ENCODE results near the gene GUCA1A.
"Not testable (repeated sequence)": the region's sequence is repeated elsewhere in the genome, so short reads cannot be mapped to it uniquely, and the experiment has no call there.

GUCA1A gene

DNA sequence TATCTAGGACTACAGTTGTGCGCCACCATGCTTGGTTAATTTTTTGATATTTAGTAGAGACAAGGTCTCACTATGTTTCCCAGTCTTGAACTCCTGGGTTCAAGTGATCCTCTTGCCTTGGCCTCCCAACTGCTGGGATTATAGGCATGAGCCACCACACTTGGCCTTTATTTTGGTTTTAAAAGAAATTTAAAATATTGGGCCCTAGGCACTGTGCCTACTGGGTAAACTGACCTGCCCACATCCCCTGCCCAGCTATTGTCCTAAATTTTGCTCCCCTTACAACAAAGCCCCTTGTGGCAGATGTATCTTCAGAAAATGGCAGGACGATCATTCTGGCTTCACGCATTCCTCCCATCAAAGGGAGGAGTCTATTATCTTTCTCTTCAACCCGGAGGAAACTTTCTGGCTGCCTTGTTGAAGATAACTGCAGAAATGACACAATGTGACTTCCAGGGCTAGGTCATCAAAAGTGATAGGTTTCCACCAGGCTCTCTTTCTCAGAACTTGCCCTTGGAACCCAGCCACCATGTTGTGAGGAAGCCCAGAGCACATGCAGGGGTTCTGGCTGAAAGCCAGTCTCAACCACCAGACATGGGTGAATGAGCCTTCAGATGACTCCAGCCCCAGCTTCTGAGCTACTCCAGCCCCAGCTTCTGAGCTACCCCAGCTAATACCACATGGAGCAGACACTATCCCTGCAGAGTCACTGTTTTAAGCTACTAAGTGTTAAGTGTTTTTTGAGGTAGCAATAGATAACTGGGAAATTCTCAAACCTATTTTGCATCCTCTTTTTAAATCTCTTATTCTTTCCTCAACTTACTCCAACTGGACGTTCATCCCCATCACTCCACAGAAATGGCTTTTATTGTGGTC is 26.2 kb downstream of the GUCA1A start:
- H3K4me3 ChIP-seq (ENCODE audit: low read depth, low read length): no peak overlapping the region
- TF ChIP-seq, protein P1, sequence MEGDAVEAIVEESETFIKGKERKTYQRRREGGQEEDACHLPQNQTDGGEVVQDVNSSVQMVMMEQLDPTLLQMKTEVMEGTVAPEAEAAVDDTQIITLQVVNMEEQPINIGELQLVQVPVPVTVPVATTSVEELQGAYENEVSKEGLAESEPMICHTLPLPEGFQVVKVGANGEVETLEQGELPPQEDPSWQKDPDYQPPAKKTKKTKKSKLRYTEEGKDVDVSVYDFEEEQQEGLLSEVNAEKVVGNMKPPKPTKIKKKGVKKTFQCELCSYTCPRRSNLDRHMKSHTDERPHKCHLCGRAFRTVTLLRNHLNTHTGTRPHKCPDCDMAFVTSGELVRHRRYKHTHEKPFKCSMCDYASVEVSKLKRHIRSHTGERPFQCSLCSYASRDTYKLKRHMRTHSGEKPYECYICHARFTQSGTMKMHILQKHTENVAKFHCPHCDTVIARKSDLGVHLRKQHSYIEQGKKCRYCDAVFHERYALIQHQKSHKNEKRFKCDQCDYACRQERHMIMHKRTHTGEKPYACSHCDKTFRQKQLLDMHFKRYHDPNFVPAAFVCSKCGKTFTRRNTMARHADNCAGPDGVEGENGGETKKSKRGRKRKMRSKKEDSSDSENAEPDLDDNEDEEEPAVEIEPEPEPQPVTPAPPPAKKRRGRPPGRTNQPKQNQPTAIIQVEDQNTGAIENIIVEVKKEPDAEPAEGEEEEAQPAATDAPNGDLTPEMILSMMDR (IDR thresholded peaks at IDR 0.05; ENCODE audit: low read depth, low read length): no peak

DNA sequence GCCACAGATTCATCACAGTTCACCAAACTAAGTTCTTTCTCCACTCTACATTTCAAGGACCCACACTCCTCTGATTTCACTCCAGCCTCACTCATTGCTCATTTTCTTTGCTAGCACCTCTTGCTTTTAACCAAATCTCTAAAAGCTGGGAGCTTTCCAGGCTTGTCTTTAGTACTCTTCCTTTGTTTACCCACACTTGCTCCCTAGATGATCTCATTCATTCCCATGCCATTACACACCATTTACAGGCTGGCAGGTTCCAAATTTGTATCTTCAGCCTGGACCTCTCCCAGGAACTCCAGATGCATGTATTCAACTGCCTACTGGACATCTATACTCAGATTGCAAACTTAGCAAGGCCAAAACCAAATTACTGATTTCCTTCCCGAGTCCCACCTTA is 26.9 kb downstream of the GUCA1A start:
- TF ChIP-seq, protein P1 (IDR thresholded peaks at IDR 0.05; ENCODE audit: low read depth, low read length): no peak
- H3K4me3 ChIP-seq (ENCODE audit: low read depth, low read length): no peak overlapping the region

DNA sequence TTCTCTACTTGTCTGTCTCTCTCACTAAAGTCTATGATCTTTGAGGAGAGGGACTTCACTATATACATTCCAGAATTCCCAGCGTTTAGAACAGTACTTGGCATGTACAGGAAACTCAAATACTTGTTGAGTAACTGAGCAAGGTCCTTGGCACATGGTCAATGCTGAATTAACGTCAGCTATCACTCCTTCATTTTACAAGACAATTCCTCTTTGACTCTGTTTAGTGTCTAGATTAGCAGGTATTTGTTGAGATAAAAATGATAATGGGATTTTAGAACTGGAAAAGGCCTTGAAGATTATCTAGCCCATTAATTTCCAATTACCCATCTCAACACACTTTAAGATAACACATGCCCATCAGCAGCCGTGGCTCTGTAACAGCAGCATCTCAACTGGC is 28.2 kb downstream of the GUCA1A start:
- H3K4me3 ChIP-seq (ENCODE audit: low read depth, low read length): no peak overlapping the region
- TF ChIP-seq, protein P1 (IDR thresholded peaks at IDR 0.05; ENCODE audit: low read depth, low read length): no peak

DNA sequence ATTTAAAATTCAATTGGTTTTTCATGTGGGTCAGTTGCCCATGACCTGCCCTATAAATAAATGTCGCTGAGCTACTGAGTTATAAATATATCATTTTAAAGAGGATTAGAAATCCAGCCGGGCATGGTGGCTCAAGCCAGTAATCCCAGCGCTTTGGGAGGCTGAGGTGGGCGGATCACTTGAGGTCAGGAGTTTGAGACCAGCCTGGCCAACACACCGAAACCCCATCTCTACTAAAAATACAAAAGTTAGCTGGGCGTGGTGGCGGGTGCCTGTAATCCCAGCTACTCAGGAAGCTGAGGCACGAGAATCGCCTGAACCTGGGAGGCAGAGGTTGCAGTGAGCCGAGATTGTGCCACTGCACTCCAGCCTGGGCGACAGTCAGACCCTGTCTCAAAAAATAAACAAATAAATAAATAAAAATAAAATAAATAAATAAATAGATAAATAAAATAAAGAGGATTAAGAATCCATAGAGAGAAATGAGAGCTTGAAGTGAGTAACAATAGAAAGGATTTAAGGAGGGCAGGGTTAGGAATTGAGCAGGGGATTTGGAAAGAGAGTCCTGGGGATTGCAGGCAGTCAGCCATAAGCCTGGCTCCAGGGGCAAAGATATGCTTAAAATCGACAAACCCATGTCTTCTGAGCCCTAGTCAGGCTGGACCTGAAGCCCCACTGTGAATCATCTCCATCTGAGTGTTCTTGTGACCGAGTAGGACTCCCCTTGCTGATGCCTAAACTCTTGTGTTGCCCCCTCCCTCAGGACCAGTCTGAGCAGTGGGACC is 29.2 kb downstream of the GUCA1A start:
- not testable (repeated sequence) for H3K4me3 ChIP-seq (ENCODE audit: low read depth, low read length)

DNA sequence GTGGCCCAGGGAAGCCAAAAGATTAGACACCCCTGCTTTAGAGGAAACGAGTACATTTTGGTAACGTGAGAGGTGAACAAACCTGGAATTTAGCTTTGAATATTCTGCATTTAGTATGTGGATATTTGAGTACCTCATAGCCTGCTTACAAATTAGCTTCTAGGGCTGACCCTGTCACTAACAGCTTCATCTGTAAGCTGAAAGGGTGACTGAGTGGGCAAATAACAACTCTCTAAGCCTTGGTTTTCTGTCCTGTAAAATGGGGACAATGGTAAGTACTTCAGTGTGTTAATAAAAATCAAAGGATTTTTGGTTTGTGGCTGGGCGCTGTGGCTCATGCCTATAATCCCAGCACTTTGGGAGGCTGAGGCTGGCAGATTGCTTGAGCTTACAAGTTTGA is 30.0 kb downstream of the GUCA1A start:
- TF ChIP-seq, protein P1 (IDR thresholded peaks at IDR 0.05; ENCODE audit: low read depth, low read length): no peak
- H3K4me3 ChIP-seq (ENCODE audit: low read depth, low read length): no peak overlapping the region

DNA sequence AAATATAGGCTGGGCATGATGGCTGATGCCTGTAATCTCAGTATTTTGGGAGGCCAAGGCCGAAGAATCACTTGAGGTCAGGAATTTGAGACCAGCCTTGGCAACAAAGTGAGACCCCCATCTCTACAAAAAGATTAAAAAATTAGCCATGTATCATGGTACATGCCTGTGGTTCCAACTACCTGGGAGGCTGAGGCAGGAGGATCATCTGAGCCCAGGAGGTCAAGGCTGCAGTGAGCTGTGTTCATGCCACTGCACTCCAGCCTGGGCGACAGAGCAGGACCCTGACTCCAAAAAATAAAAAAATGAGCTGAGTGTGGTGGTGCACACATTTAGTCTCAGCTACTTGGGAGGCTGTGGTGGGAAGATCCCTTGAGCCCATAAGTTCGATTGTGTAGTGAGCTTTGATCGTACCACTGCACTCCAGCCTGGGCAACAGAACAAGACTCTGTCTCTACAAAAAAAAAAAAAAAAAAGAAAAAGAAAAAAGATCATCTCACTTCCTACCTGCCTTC is 31.7 kb downstream of the GUCA1A start:
- TF ChIP-seq, protein P1 (IDR thresholded peaks at IDR 0.05; ENCODE audit: low read depth, low read length): no peak
- no peak overlapping the region for H3K4me3 ChIP-seq (ENCODE audit: low read depth, low read length)

DNA sequence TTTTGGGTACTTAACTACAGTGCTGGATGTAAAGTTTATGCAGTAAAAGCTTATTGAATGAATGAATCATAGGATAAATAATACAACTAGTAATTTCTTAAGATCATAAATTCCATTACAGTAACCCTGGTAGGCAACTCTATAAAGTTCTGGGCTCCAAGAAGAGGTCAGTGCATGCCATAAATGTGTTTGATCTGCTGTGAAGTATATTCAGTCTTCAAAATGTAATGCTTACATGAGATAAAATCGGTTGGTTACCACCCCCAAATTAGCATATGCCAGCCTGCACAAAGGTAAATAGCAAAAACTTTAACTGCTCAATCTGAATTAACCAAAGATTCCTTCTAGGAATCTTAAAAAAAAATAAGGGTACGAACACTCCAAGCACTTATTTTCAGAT is 34.4 kb downstream of the GUCA1A start:
- not testable (repeated sequence) for H3K4me3 ChIP-seq (ENCODE audit: low read depth, low read length)

DNA sequence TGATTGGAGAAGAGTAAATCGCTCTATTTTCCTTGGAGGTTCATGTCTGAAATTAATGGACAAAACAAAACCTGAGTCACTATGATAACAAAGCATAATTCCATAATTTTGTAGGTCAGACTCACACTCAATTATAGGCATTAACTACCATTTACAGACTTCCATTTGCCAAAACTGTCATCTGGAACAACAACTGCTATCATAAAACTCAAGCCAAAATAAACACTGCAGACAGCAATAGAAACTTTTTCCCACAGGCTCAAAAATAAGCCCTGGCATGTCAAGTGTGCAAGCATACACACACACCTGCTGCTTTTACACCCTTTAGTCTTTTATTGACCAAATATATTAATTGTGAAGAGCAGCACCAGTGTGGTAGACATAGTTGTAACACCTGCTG is 37.4 kb downstream of the GUCA1A start:
- TF ChIP-seq, protein P1 (IDR thresholded peaks at IDR 0.05; ENCODE audit: low read depth, low read length): no peak
- H3K4me3 ChIP-seq (ENCODE audit: low read depth, low read length): no peak overlapping the region

All from WI38 (cell line).